ENCODE data around the gene ERCC1. TPM values are rescaled to one million over a fixed set of nuclear protein-coding genes. Genes with fewer than 3 reads are reported as not detected.

Gene ERCC1
- total RNA-seq (2021) = 62.4 and 66.7 TPM in 2 replicates
- long read RNA-seq, transcript ERCC1-202 (10 exons, 3,828 nt) = major isoform, 44 of 203 reads
- long read RNA-seq, transcript ERCC1-208 (10 exons, 1,453 nt) = minor isoform, 23 of 203 reads
- long read RNA-seq, transcript ERCC1-203 (9 exons, 949 nt) = minor isoform, 9 of 203 reads
- long read RNA-seq, transcript ERCC1-201 (8 exons, 1,278 nt) = minor isoform, 20 of 203 reads
- long read RNA-seq, partial matches to known transcripts = 76 of 203 reads
- long read RNA-seq, other reads (novel, unspliced or antisense) = 29 of 203 reads

DNA sequence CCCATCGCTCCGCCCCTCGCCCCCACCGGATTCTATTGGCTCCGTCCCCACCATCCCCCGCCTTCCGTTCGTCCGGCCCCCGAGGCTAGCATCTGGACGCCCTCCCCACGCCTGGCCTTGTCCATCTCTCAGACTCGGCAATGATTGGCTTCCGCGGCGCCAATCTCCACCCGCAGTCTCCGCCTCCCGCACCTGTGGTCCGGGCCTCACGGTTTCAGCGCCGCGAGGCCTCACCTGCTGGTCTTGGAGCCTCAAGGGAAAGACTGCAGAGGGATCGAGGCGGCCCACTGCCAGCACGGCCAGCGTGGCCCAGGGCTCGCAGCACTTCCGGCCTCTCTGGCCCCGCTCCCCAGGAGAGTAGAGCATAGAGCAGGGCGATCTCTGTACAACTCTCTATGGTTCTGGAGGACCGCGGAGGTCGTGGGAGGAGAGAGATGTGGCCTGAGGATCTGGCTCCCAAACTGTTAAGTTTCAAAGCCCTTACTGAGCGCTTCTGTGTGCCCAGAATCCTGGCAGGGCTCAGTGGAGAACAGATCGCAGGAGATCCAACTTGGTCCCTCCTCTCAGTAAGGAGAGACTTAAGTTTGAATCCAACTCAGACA, at the start of gene ERCC1:
ERCC1 (minus strand) TSS at position 329 of the 602 bp plus-strand sequence. CDS start 543 bp downstream, outside the sequence.
- Histone ChIP-seq H4K20me1 (ENCODE audit: control insufficient read depth, insufficient read depth, insufficient read length) (no peaks in the 10 kb centered on the region), H3K79me2 (ENCODE audit: insufficient read depth, low read length) (no peaks in the 10 kb centered on the region), H3K56ac (ENCODE audit: insufficient read length, low read depth, low read length) (no peak within 1 kb of the TSS), H2BK12ac (ENCODE audit: insufficient read length, low read depth, low read length) (no peak within 1 kb of the TSS), H4K8ac (replicated peaks; ENCODE audit: insufficient read length, low read depth, low read length) (no peak within 1 kb of the TSS), H4K5ac (ENCODE audit: insufficient read length, low read depth, low read length) (no peak within 1 kb of the TSS), H3K18ac (ENCODE audit: insufficient read length, low read depth, low read length) (peak within 1 kb of the TSS; percentile 55), H2BK5ac (ENCODE audit: insufficient read length, low read length) (no peak within 1 kb of the TSS), H3K27me3 (ENCODE audit: insufficient read depth, low read length) (no peaks in the 10 kb centered on the region), H2BK120ac (ENCODE audit: low read depth, low read length, poor library complexity, severe bottlenecking) (no peak within 1 kb of the TSS), H2BK20ac (ENCODE audit: low read depth, low read length, poor library complexity, severe bottlenecking) (no peak within 1 kb of the TSS), H3K27ac (ENCODE audit: insufficient read length, low read depth, low read length) (peak within 1 kb of the TSS; percentile 84), H2AFZ (ENCODE audit: low read length) (no peak within 1 kb of the TSS), H3K14ac (ENCODE audit: insufficient read depth, low read length) (peak within 1 kb of the TSS; percentile 60; the same call in 1 of the 2 replicates), H3K79me1 (ENCODE audit: insufficient read depth, low read depth, low read length, poor library complexity, severe bottlenecking) (no peaks in the 10 kb centered on the region), H3K9ac (ENCODE audit: extremely low read depth, insufficient read length, low read length) (peak within 1 kb of the TSS; percentile 47), H3K23ac (ENCODE audit: insufficient read length, low read depth, low read length) (no peak within 1 kb of the TSS), H3K4ac (ENCODE audit: low read depth, low read length) (no peak within 1 kb of the TSS), H3K23me2 (ENCODE audit: insufficient read length, low read depth, low read length, poor library complexity, severe bottlenecking) (peaks cover 18% of the 10 kb centered on the region), H3K4me1 (ENCODE audit: insufficient read depth, low read length) (peaks cover 2% of the 10 kb centered on the region; the same call in 1 of the 2 replicates), H3K9me3 (ENCODE audit: control insufficient read depth, low read depth, low read length) (no peaks in the 10 kb centered on the region), H3T11ph (ENCODE audit: low read length) (no peak within 1 kb of the TSS), H2BK15ac (ENCODE audit: low read depth, low read length) (no peak within 1 kb of the TSS), H2AK5ac (ENCODE audit: insufficient read length, low read length) (no peak within 1 kb of the TSS), H4K91ac (ENCODE audit: insufficient read length, low read depth, low read length) (no peak within 1 kb of the TSS), H3K4me2 (ENCODE audit: insufficient read depth, insufficient read length, low read length) (peak within 1 kb of the TSS; percentile 84)
- no peaks in the 10 kb centered on the region; the same call in 1 of the 2 replicates for H3K27me3 Mint-ChIP-seq (ENCODE audit: low read depth)
- H3K4me1 Mint-ChIP-seq = peaks cover 23 to 32% of the 10 kb centered on the region in 2 experiments
- WGBS (ENCODE audit: extremely low coverage, insufficient read length, low lambda C conversion rate) = no CpG with 5 or more reads among the region's 37 CpGs
- peaks cover 10 to 19% (median 18%) of the 10 kb centered on the region in 3 experiments; a peak in 6 of 7 replicates for H3K36me3 Mint-ChIP-seq (ENCODE audit: insufficient read depth in 1 of 3, low read depth in 3 of 3)
- H3K4me3 Mint-ChIP-seq = peak within 1 kb of the TSS; percentile 85 to 94
- H3K27ac Mint-ChIP-seq = peak within 1 kb of the TSS; percentile 99
- H3K9me3 Mint-ChIP-seq = no peaks in the 10 kb centered on the region; a peak in 2 of 5 replicates
- peak; percentile 100 for DNase-seq
- TF ChIP-seq, protein P1, sequence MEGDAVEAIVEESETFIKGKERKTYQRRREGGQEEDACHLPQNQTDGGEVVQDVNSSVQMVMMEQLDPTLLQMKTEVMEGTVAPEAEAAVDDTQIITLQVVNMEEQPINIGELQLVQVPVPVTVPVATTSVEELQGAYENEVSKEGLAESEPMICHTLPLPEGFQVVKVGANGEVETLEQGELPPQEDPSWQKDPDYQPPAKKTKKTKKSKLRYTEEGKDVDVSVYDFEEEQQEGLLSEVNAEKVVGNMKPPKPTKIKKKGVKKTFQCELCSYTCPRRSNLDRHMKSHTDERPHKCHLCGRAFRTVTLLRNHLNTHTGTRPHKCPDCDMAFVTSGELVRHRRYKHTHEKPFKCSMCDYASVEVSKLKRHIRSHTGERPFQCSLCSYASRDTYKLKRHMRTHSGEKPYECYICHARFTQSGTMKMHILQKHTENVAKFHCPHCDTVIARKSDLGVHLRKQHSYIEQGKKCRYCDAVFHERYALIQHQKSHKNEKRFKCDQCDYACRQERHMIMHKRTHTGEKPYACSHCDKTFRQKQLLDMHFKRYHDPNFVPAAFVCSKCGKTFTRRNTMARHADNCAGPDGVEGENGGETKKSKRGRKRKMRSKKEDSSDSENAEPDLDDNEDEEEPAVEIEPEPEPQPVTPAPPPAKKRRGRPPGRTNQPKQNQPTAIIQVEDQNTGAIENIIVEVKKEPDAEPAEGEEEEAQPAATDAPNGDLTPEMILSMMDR (conservative IDR thresholded peaks at IDR 0.05) = no peak

Measured in H9 (cell line).